Liver (tissue), 9 donors: ENCODE measurements around the gene KCNMA1. TPM values are rescaled to one million over a fixed set of nuclear protein-coding genes. Genes with fewer than 3 reads are reported as not detected.
A peak's percentile ranks its signal among the peaks of the same experiment; 100 is the strongest.

Source experiments
- DNase-seq: peaks from one replicate; pipeline ENCODE4 v3.0.0-alpha.2; 2017; ENCODE audit warnings: low spot score
- H3K27ac ChIP-seq, 2 donors: one replicate each; pipeline ENCODE4 v1.7.0; 2013; ENCODE audit warnings: inconsistent platforms in 2 of 2, low read length in 2 of 2, control low read depth in 1 of 2, low read depth in 1 of 2, mild to moderate bottlenecking in 1 of 2
- H3K27me3 ChIP-seq, 4 donors: one replicate each; pipeline versions ENCODE4 v1.6.1 to v1.7.0; 2013; ENCODE audit warnings: low read length in 3 of 4, inconsistent platforms in 1 of 4, mild to moderate bottlenecking in 1 of 4, moderate library complexity in 1 of 4; ENCODE audit not compliant: control insufficient read depth in 4 of 4, insufficient read depth in 4 of 4
- H3K36me3 ChIP-seq, 4 donors: one replicate each; pipeline versions ENCODE4 v1.6.1 to v1.7.0; 2013; ENCODE audit warnings: low read length in 3 of 4, mild to moderate bottlenecking in 3 of 4, low read depth in 1 of 4, moderate library complexity in 1 of 4; ENCODE audit not compliant: control insufficient read depth in 4 of 4, insufficient read depth in 3 of 4
- H3K4me1 ChIP-seq, 4 donors: one replicate each; pipeline versions ENCODE4 v1.6.1 to v1.7.0; 2013; ENCODE audit warnings: low read length in 3 of 4, mild to moderate bottlenecking in 3 of 4, moderate library complexity in 1 of 4; ENCODE audit not compliant: control insufficient read depth in 4 of 4, insufficient read depth in 4 of 4
- H3K4me3 ChIP-seq, 3 donors: one replicate each; pipeline versions ENCODE4 v1.6.1 to v1.7.0; 2013; ENCODE audit warnings: low read length in 3 of 3, control low read depth in 1 of 3, low read depth in 1 of 3, mild to moderate bottlenecking in 1 of 3
- H3K9ac ChIP-seq, 2 donors: one replicate each; pipeline ENCODE4 v1.7.0; 2013; ENCODE audit warnings: low read length in 2 of 2, mild to moderate bottlenecking in 2 of 2, moderate library complexity in 2 of 2, control low read depth in 1 of 2, low read depth in 1 of 2
- H3K9me3 ChIP-seq, 4 donors: one replicate each; pipeline versions ENCODE4 v1.6.1 to v1.7.0; 2013; ENCODE audit warnings: low read length in 3 of 4; ENCODE audit not compliant: control insufficient read depth in 4 of 4
- CTCF ChIP-seq: fragments of 150-350 bp; IDR thresholded peaks from 2 replicates; pipeline ENCODE4 v1.5.1; 2017; ENCODE audit warnings: improper control_type of control experiment, low read depth, low read length; ENCODE audit not compliant: missing input control
- FOXA2 ChIP-seq: IDR thresholded peaks from 2 replicates; pipeline ENCODE4 v1.6.1; 2016; ENCODE audit warnings: antibody characterized with exemption
- GABPA ChIP-seq, 2 donors: IDR thresholded peaks in 1 of 2; conservative IDR thresholded peaks in 1 of 2; 2 replicates each; pipeline ENCODE4 v1.6.1; 2016; ENCODE audit warnings: antibody characterized with exemption in 2 of 2, mild to moderate bottlenecking in 1 of 2, moderate library complexity in 1 of 2
- HNF4G ChIP-seq: IDR thresholded peaks from 2 replicates; pipeline ENCODE4 v1.6.1; 2016; ENCODE audit warnings: antibody characterized with exemption
- JUND ChIP-seq, 2 donors: IDR thresholded peaks; 2 replicates each; pipeline ENCODE4 v1.6.1; 2016; ENCODE audit warnings: antibody characterized with exemption in 2 of 2
- MAX ChIP-seq: IDR thresholded peaks from 2 replicates; pipeline ENCODE4 v1.6.1; 2016; ENCODE audit warnings: antibody characterized with exemption
- NR2F2 ChIP-seq: IDR thresholded peaks from 2 replicates; pipeline ENCODE4 v1.6.1; 2016; ENCODE audit warnings: antibody characterized with exemption
- RAD21 ChIP-seq, 2 donors: IDR thresholded peaks; 2 replicates each; pipeline ENCODE4 v1.6.1; 2016; ENCODE audit warnings: antibody characterized with exemption in 2 of 2, mild to moderate bottlenecking in 2 of 2
- REST ChIP-seq: IDR thresholded peaks from 2 replicates; pipeline ENCODE4 v1.6.1; 2016; ENCODE audit warnings: antibody characterized with exemption, mild to moderate bottlenecking
- RXRA ChIP-seq, 2 donors: IDR thresholded peaks; 2 replicates each; pipeline ENCODE4 v1.6.1; 2017 to 2018; ENCODE audit warnings: antibody characterized with exemption in 2 of 2, mild to moderate bottlenecking in 1 of 2
- SP1 ChIP-seq: IDR thresholded peaks from 2 replicates; pipeline ENCODE4 v1.6.1; 2018; ENCODE audit warnings: antibody characterized with exemption, mild to moderate bottlenecking
- YY1 ChIP-seq: IDR thresholded peaks from 2 replicates; pipeline ENCODE4 v1.6.1; 2016; ENCODE audit warnings: antibody characterized with exemption, mild to moderate bottlenecking
- WGBS: extraction: QIAGEN DNeasy Blood & Tissue Kit; methylation state at CpG from one replicate; pipeline ENCODE4 v1.1.7; 2013; 5-methylcytosine and 5-hydroxymethylcytosine counted together
- polyA plus RNA-seq, 2 donors: library from polyadenylated mRNA; stranded (reverse) in 1 of 2; unstranded in 1 of 2; fragments of 200-250 nt in 1 of 2; fragments of >200 nt in 1 of 2; fragmentation: Nextera tagmentation in 1 of 2; extraction: Ambion mirVana in 1 of 2; gene quantifications; one replicate each; pipeline versions ENCODE4 v1.2.1 to v1.2.3, GENCODE V29; 2013 to 2015
- total RNA-seq, 2 donors: library from RNA; depleted of rRNA; stranded (reverse); fragments of >200 nt; gene quantifications; one replicate each; pipeline ENCODE4 v1.2.3, GENCODE V29; 2014
- donor health status: healthy.
- donor health status: healthy.
- donor health status: healthy.
- donor health status: healthy.
- donor health status: healthy.

The KCNMA1 gene
- total and polyA plus RNA-seq, 4 donors: 2.5 to 9.7 (median 4.7) TPM

GRCh38 chr10:77168161-77168560 is 469.4 kb downstream of the KCNMA1 start (continued):
- TF ChIP-seq REST (no peak), RXRA (IDR thresholded peaks at IDR 0.05) (no peak), RAD21 (IDR thresholded peaks at IDR 0.05) (no peak), YY1 (no peak)

GRCh38 chr10:77165445-77166208 is 472.0 kb downstream of the KCNMA1 start:
- no peak overlapping the region for H3K9ac ChIP-seq
- peaks cover 0 to 3% (median 0%) of the 10 kb centered on the region in 4 donors for H3K4me1 ChIP-seq
- H3K36me3 ChIP-seq: no peaks in the 10 kb centered on the region
- DNase-seq: peak; percentile 40
- TF ChIP-seq HNF4G: no peak
- no peak for TF ChIP-seq RXRA (IDR thresholded peaks at IDR 0.05)
- no peak for TF ChIP-seq JUND (IDR thresholded peaks at IDR 0.05)
- no peak for TF ChIP-seq SP1
- TF ChIP-seq RAD21 (IDR thresholded peaks at IDR 0.05): peak; percentile 91 to 96
- peak; percentile 74 for TF ChIP-seq CTCF
- no peak for TF ChIP-seq GABPA (IDR thresholded peaks at IDR 0.05 in 1 of 2, conservative IDR thresholded peaks at IDR 0.05 in 1 of 2)
- no peak for TF ChIP-seq NR2F2
- H3K4me3 ChIP-seq: no peak overlapping the region
- WGBS: 28% methylated on average over 13 of the region's 13 CpGs
- H3K9me3 ChIP-seq: no peaks in the 10 kb centered on the region
- no peaks in the 10 kb centered on the region for H3K27me3 ChIP-seq
- H3K27ac ChIP-seq: no peak overlapping the region

GRCh38 chr10:77164616-77165311 is 472.8 kb downstream of the KCNMA1 start:
- 62% methylated on average over 5 of the region's 5 CpGs for WGBS
- no peak for TF ChIP-seq RXRA (IDR thresholded peaks at IDR 0.05)
- TF ChIP-seq FOXA2: no peak
- no peak for TF ChIP-seq MAX
- no peaks in the 10 kb centered on the region for H3K36me3 ChIP-seq
- no peak overlapping the region for H3K4me3 ChIP-seq
- peaks cover 0 to 3% (median 0%) of the 10 kb centered on the region in 4 donors for H3K4me1 ChIP-seq
- H3K27ac ChIP-seq: no peak overlapping the region
- H3K9me3 ChIP-seq: no peaks in the 10 kb centered on the region
- no peak overlapping the region for H3K9ac ChIP-seq
- H3K27me3 ChIP-seq: no peaks in the 10 kb centered on the region
- DNase-seq: no peak
